AG04449 (cell line): ENCODE measurements around the gene C1orf141.

Experiments used
- CTCF ChIA-PET: fragments of 350-600 bp; formaldehyde crosslinking; extraction: SDS; loops from one replicate; lab custom pipeline; 2021; ENCODE audit warnings: antibody characterized with exemption; lab: Yijun Ruan, JAX
- POLR2A ChIA-PET: fragments of 400-600, 350-600 bp; formaldehyde crosslinking; extraction: SDS; loops from one replicate; lab custom pipeline; 2020; ENCODE audit warnings: antibody characterized with exemption, inconsistent platforms; lab: Yijun Ruan, JAX
- DNase-seq: peaks from one replicate; pipeline ENCODE4 v3.0.0-alpha.2; 2010; ENCODE audit warnings: low read depth, low spot score
- H3K4me3 ChIP-seq: 2 replicates; pipeline ENCODE4 v1.5.1; 2011; ENCODE audit warnings: low read depth, mild to moderate bottlenecking, control low read depth, low read length
- TF ChIP-seq, protein P1 (sequence below): IDR thresholded peaks from one replicate; pipeline ENCODE4 v1.5.1; 2011; ENCODE audit warnings: mild to moderate bottlenecking, moderate library complexity, low read length, control low read depth, inconsistent platforms; ENCODE audit not compliant: insufficient read depth; ENCODE audit errors: missing control alignments

C1orf141 gene

DNA sequence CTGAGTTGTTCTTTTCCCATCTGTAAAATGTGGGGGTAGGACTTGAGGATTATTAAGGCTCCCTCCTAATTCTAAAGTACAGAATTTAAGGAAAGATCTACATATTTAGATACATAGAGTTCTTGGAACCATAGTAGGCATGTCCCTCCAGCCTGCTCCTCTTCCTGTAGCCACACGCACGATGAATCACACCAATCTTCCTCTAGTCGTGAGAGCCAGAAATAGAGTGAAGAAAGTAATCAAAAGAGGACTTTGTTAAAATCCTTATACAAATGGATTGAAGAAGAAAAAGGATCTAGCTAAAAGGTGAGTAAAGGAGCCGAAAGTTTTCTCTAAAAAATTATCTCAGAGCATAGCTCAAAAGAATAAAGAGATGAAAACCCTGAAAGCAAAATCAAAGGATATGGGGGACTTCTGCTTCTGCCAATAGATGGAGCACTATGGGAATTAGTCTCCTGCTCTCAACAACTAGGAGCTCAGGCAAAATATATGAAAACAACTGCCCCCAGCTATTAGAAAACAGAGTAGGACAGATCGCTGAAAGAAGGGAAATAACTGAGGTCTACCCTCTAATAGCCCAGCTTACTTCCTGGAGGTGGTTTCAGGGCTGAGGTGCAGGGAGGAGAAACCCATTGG lies 8.5 kb downstream of the C1orf141 start:
- DNase-seq = no peak
- CTCF ChIA-PET = interaction anchor here (0.7 to 5.2 kb wide), 3 partner anchors 23 to 364 kb away, joined by 3 to 25 read pairs (median 3); no protein-coding TSS in a partner anchor
- POLR2A ChIA-PET = no interaction called here
- TF ChIP-seq, protein P1, sequence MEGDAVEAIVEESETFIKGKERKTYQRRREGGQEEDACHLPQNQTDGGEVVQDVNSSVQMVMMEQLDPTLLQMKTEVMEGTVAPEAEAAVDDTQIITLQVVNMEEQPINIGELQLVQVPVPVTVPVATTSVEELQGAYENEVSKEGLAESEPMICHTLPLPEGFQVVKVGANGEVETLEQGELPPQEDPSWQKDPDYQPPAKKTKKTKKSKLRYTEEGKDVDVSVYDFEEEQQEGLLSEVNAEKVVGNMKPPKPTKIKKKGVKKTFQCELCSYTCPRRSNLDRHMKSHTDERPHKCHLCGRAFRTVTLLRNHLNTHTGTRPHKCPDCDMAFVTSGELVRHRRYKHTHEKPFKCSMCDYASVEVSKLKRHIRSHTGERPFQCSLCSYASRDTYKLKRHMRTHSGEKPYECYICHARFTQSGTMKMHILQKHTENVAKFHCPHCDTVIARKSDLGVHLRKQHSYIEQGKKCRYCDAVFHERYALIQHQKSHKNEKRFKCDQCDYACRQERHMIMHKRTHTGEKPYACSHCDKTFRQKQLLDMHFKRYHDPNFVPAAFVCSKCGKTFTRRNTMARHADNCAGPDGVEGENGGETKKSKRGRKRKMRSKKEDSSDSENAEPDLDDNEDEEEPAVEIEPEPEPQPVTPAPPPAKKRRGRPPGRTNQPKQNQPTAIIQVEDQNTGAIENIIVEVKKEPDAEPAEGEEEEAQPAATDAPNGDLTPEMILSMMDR = no peak
- H3K4me3 ChIP-seq = no peak overlapping the region

DNA sequence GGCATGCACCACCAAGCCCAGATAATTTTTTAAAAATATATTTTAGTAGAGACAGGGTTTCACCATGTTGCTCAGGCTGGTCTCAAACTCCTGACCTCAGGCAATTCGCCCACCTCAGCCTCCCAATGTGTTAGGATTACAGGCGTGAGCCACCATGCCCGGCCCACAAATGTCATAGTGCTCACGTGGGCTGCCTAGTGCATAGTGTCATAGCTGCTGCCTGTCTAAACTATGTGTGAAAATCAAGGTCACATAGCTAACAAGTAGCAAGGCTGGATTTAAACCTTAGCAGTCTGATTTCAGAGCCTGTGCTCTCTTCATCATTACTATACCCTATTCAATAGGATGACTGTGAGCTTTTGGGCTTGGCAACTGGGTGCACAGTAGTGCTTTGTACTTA lies 10.3 kb downstream of the C1orf141 start:
- no peak for DNase-seq
- ChIA-PET POLR2A (no interaction called here), CTCF (interaction anchor here (0.8 to 5.2 kb wide), 3 partner anchors 12 to 88 kb away, joined by 3 to 25 read pairs (median 3); no protein-coding TSS in a partner anchor)
- TF ChIP-seq, protein P1 = no peak
- H3K4me3 ChIP-seq = no peak overlapping the region

DNA sequence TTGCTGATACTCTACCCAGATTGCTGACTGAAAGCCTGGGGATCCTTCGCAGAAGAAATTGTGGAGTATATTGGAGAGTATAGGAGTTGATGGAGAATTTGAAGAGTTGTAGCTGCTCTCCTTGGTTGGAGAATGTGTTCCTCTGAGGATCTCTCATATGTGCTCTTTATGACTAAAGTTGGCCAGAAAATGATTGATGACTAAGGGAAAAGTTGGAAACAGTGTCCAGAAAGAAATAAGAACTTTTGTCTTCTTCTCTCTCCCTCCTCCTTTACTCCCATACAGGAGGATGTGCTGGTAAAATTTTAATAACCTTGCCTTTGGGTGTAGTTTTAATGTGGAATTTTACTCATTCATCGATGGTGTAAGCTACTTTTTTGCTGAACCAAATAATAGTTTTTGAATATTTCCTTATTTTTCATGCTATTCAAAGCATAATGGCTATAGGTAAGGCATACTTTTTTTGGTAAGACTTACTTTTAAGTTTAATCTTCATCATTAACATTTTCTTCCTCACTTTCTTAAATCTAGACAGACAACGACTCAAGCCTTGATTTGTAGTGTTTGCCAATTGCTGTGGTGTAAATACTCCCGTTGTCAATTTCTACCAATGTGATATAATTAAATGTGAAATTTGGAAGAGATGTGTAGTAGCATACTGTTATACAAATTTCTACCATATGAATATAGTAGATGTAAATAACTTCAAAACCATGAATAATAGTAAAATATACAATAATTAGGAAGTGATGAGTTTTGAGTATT lies 13.7 kb downstream of the C1orf141 start:
- TF ChIP-seq, protein P1 = no peak
- DNase-seq = no peak
- ChIA-PET POLR2A (no interaction called here), CTCF (interaction anchor here (1.4 to 1.8 kb wide), 2 partner anchors 28 to 356 kb away, joined by 3 to 4 read pairs; no protein-coding TSS in a partner anchor)
- no peak overlapping the region for H3K4me3 ChIP-seq

DNA sequence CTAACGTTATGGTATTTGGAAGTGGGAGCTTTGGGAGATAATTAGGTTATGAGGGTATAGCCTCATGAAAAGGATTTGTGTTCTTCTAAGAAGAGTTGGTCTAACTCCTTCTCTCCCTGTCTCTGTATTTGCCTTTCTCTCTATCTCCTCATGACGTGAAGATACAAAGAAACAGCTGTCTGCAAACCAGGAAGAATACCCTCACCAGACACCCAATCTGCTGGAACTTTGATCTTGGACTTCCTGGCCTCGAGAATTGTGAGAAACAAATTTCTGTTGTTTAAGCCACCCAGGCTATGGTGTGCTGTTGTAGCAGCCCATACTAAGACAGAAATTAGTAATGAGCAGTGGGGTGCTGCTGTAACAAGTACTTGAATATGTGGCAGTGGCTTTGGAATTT lies 16.1 kb downstream of the C1orf141 start:
- ChIA-PET CTCF (interaction anchor here (1.2 kb wide), 1 partner anchor 94 kb away, joined by 3 read pairs; no protein-coding TSS in a partner anchor), POLR2A (no interaction called here)
- no peak overlapping the region for H3K4me3 ChIP-seq
- TF ChIP-seq, protein P1 = no peak
- no peak for DNase-seq

DNA sequence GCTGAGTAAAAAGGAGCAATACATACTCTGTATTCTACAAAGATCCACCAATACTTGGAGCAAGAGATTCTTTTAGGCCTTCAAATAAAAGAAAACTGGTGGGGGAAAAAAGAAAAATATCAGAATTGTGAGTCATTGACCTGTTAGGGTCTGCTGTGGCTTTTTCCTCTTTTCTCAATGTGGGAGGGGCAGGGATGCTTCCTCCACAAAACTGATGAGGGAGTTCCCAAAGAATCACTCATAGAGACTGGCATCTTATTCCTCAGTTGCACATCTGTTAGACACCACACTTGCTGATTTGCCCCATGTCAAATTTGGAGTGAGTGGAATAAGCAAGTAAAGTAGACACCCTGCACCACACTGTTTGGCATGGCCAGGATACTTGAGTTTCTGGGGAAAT lies 16.6 kb downstream of the C1orf141 start:
- ChIA-PET CTCF (no interaction called here), POLR2A (no interaction called here)
- TF ChIP-seq, protein P1 = no peak
- no peak overlapping the region for H3K4me3 ChIP-seq
- DNase-seq = no peak

DNA sequence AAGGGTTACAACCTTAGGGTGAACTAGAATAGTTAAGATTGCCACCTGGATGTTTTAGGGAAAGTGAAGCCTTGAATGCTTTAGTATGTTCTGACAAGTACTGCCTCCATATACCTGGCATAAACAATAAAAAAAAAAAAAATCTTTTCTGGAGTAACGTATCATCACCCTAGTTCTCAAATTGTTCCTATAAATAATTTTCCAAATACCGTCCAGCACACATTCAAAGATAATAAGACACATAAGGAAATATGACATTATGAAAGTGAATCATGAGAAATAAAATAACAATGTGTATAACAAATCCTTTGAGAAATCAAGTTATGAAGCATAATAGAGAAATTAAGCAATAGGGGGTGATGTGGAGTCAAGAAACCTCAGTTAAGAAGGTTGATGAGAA lies 20.6 kb downstream of the C1orf141 start:
- ChIA-PET CTCF (interaction anchor here (1.4 kb wide), 1 partner anchor 14 kb away, joined by 3 read pairs; no protein-coding TSS in a partner anchor), POLR2A (no interaction called here)
- TF ChIP-seq, protein P1 = no peak
- H3K4me3 ChIP-seq = no peak overlapping the region
- DNase-seq = no peak
